NOMO-1 (cell line): ENCODE data around the gene FRS2.

Experiments
- DNase-seq, 2 experiments: peaks; one replicate each; lab custom pipeline; 2025; ENCODE audit not compliant: unreplicated experiment in 2 of 2; lab: John Stamatoyannopoulos, UW

Gene FRS2

DNA sequence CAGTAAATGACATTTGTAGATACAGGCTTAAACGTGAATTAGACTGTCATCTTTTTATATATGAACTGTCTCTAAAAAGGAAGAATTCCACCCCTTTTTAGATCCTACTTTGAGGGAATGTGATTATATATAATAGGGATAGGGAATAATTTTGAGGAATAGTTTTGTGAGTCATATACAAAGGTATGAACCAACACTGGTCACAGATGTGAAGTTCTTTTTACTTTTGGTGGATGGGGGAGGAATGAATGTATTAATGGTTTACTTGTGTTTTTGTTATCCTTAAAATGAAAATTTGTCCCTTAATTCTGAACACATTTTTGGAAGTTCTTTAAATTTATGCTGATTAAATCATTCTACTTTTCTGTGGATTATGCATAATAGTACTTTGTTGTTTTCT is 30.4 kb downstream of the FRS2 start:
- no peak for DNase-seq

GRCh38 chr12:69501154-69501895 is 31.1 kb downstream of the FRS2 start:
- no peak for DNase-seq

DNA sequence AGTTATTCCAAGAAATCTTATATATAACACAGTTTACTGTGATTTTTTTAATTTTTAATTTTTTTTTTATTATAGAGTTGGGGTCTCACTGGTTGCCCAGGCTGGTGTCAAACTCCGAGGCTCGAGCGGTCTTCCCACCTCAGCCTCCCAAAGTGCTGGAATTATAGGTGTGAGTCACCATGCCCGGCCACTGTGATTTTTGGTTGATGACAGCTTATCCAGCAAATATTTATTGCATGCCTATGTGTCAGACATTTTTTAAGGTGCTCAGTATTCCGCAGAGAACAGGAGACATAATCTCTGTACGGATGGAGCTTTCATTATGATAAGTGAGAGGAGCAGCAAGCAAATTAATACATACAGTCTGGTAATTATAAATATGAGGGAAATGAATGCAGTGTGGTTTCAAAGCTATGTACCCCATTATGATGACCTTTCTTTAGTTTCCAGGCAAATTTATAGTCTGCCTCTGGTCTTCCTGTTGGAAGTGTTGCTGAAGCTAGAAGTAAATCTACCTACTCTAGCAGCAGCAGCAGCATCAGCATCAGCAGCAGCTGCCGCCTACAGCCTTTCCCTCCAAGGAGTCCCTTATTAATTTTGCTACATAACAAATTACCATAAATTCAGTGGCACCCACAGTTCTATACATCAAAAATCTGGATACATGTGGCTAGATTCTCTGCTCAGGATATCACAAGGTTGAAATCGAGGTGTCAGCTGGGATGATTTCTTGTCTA is 32.3 kb downstream of the FRS2 start:
- no peak for DNase-seq

DNA sequence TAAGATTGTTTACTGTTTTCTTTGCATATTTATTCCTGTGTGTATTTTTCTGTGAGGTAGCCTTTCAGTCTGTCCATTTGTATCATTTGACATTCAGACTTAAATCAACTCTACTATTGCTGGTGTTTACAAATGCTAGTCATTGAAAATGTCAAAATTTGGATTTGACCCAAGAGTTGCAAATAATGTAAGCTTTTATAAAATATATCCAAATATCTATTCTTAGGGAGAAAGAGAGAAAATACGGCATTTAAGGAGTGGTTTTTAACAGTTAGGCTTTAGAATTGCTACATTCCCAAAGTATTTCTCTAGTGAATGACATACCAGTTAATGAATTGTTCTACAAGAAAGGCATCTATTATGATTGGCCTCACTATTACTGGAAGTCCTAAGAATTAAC is 37.9 kb downstream of the FRS2 start:
- DNase-seq: no peak

DNA sequence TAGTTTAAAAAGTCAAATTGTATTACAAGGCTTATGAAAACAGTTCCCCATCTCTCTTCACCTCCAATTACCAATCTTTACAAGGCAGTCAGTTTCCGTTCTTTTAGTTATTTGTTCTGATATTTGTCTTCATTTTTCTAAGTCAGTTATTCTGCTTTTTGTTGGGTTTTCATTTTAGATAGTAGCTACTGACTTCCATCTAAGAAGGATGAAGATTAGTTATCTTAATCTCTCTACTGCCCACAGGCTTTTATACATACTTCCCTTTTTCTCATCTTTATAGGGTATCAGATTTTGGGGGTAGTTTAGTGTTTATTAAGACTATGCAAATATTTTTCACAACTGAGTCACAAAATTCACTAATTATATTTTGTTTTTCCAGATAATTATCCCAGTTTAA is 38.4 kb downstream of the FRS2 start:
- no peak for DNase-seq

GRCh38 chr12:69509308-69509736 is 39.1 kb downstream of the FRS2 start:
- DNase-seq: no peak

- DNase-seq: no peak
These were observed 40.0 kb downstream of the FRS2 start for GRCh38 chr12:69509904-69510827.

GRCh38 chr12:69511016-69511415 is 40.8 kb downstream of the FRS2 start:
- no peak for DNase-seq

- DNase-seq: no peak
These were observed 41.5 kb downstream of the FRS2 start for GRCh38 chr12:69511469-69512267.

GRCh38 chr12:69512820-69513219 is 42.6 kb downstream of the FRS2 start:
- DNase-seq: no peak

DNA sequence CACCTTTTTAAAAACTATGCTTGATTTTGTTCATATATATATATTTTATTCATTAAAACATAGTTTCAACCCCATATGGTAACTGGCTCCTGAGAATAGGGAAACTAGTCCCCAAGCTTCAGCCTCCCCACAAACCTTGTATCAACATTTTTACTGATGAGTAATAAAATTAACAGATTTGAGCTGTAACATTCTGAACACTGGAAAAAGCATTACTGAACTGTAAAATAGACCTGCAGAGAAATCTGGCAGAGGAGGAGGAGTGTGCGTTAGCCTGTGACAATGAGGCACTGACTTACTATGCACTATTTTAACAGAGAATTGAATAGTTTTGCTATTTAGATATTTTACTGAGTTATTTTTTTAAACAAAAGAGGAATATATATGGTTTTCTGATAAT is 43.1 kb downstream of the FRS2 start:
- no peak for DNase-seq

- no peak for DNase-seq
These were observed 43.9 kb downstream of the FRS2 start for GRCh38 chr12:69514111-69514510.

- no peak for DNase-seq
These were observed 44.7 kb downstream of the FRS2 start for GRCh38 chr12:69514845-69515244.

DNA sequence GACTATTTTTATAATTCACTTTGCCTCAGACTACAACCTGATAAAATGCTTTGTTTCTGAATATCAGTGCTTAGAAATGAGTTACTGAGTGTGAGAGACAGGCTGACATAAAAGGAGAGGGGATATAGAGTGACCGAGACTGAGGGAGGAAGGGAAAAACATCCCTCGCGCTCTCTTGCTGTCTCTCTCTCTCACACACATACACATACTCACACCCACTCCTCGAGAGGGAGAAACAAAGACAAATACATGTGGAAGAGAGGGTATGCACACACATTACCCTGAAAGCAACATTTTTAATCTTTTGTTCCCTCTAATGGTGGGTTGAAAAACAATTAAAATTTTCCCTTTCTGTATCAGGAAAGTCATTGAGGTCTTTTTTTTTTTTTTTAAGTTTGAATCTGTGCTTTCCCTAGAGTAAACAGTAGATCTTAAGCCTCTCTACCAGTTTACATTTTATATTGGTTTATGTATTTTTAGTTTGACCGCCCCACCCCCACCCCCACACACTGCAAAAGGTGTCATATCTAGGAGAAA is 45.3 kb downstream of the FRS2 start:
- DNase-seq: no peak

DNA sequence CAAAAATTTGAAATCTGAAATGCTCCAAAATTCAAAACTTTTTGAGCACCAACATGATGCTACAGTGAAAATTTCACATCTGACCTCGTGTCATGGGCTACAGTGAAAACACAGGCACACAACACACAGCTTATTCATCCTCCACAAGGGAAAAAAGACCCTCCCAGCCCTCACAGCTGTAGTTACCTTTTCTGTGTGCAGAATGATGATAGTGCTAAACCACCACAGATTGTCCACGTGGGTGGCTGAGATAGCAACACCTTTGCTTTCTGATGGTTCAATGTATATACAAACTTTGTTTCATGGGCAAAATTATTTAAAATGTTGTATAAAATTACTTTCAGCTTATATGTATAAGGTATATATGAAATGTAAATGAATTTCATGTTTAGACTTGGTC is 46.8 kb downstream of the FRS2 start:
- DNase-seq: no peak

DNA sequence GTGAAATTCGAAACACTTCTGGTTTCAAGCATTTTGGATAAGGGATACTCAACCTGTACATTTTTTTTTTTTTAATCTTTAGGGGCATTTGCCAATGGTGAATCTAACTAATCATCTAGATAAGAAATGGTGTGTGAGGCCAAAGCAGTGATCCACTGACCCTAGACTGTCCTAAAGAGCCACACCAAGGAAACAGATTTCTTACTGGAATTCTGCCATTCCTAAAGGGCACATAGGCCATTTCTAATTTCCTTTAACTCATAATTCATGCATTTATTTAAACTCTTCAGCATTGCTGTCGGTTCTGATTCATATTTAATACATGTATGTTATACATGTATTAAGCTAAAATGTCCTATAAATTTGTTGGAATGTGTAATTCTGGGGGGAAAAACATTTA is 47.2 kb downstream of the FRS2 start:
- no peak for DNase-seq

GRCh38 chr12:69519871-69520270 is 49.7 kb downstream of the FRS2 start:
- no peak for DNase-seq

DNA sequence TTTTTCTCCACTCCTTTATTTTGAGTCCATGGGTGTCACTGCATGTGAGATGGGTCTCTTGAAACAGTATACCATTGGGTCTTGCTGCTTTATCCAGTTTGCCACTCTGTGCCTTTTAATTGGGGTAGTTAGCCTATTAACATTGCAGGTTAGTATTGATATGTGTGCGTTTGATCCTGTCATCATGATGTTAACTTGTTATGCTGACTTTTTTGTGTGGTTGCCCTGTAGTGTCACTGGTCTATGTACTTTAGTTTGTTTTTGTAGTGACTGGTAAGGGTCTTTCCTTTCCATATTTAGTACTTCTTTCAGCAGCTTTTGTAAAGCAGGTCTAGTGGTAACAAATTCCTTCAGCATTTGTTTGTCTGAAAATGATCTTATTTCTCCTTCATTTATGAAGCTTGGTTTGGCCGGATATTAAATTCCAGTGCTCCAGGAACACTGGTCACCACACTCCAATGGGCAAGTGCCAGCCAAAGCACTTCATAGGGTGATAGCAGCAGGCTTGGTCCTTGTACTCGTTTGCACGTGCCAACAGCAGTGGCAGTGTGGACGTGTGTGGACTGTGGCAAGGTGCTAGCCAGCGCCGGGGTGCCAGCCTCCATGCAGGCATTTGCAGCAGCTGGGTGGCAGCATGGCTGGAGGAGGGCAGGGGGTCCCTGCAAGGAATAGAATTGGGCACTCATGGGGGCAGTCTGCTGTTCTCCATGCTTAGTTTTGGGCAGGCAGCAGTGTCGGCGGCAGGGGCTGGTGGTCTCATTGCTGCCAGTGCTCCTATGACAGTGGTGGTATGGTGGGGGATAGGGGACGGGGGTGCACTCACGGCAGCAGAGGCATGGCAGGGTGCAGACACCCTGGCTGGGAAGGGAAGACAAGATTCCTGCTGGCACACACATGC is 53.5 kb downstream of the FRS2 start:
- DNase-seq: no peak

DNA sequence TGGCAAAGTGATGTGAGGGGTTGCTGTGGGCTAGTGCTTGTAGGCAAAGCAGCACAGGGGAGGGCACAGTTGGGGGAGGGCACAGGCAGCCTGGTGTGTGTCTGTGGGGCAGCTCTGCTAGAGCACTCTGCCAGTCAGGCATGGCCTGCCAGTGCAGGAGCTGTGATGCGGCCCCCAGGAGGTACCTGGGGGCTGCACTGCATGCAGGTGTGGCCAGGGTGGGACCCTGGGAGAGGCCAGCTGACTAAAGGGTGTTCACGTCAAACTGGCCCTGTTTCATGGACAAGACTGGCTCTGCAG is 54.1 kb downstream of the FRS2 start:
- DNase-seq: no peak
